Activated CD8-positive, alpha-beta memory T cell treated with anti-CD3 and anti-CD28 coated beads, Interleukin-2, amount 50 U/mL, for 24 hours (primary cell): Measurements from ENCODE around the gene APOM.

Source experiments
- DNase-seq: peaks from one replicate; pipeline ENCODE4 v3.0.0-alpha.2; 2020; ENCODE audit errors: extremely low read depth

APOM gene

DNA sequence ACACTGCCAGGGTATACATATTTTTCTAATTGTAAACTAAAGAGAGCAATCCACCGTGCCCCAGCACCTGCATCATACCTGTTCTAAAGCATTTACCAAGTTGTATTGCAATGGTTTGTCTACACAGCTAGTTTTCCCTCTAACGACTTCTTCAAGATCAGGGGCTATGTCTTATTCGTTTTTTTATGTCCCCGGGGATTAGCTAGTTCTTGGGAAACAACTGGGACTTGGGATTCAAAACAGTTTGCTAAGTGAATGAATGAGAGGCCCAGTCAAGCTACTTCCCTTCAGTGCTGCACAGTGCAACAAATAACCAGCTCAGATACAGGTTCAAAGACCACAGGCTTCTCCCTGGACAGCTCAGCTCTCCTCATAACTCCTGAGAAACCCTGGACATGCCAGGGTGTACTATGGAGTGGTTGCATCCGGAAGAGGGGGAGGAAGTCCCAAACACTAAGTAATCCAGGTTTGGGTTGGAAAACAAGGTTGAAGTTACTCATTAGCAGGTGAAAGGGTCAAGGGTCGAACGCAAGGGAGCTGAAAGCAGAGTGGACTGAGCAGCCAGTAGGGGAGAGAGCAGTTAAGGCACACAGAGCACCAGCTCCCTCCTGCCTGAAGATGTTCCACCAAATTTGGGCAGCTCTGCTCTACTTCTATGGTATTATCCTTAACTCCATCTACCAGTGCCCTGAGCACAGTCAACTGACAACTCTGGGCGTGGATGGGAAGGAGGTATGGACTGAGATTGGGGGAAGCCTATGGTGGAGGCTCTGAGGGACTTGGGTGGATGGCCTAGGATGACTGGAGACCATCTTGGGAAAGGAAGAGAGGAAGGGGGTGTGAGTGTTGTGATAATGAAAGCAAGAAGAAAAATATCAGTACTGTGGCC is at the start of gene APOM:
APOM (plus strand) TSS at position 546 of the 889 bp plus-strand sequence; CDS start at position 619, 73 bp downstream.
- DNase-seq, result no peak

DNA sequence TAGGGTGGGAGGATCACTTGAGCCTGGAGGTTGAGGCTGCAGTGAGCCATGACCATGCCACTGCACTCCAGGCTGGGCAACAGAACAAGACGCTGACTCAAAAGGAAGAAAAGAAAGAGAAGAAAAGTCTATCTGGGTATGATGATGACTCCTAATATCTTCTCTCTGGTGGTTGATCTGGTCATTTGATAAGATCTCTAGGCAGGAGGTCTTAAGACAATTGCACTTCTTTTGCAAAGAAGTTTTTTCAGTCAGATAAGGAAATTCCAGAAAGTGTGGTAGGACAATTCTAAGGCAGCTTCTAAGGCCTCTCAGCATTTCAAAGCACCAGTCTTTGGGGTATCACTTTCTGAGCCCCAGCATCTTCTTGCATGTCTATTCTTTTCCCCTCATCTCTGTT is 48.4 kb upstream of the APOM start:
- DNase-seq, result no peak

DNA sequence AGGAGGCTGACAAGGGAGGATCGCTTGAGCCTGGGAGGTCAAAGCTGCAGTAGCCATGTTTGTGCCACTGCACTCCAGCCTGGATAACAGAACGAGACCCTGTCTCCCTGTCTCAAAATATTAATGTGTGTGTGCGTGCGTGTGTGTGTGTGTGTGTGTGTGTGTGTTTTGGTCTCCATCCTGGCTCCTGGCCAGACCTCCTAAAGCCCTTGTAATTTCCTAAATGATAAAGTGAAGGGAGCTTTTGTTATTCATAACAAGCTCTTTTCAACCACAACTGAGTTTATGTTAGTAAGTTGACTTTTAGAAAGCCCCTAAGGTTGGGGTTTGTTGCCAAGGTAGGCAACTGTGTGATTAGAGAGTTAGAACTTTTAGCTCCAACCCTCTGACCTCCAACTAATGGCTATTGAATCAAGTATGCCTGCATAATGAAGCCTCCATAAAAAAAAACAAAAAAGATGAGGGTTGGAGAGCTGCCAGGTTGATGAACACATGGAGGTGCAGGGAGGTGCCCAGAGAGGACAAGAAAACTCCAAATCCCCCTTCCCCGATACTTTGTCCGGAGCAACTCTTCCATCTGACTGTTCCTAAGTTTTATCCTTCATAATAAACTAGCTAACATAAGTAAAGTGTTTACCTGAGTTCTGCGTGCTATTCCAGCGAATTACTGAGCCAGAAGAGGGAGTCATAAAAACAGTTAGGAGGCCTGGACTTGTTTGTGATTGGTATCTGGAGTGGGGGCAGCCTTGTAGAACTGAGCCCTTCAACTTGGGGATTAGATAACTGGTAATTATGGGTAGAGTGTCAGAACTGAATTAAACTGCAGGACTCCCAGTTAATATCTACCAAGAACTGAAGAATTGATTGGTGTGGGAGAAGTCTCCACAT is 45.9 kb upstream of the APOM start:
- no peak for DNase-seq

DNA sequence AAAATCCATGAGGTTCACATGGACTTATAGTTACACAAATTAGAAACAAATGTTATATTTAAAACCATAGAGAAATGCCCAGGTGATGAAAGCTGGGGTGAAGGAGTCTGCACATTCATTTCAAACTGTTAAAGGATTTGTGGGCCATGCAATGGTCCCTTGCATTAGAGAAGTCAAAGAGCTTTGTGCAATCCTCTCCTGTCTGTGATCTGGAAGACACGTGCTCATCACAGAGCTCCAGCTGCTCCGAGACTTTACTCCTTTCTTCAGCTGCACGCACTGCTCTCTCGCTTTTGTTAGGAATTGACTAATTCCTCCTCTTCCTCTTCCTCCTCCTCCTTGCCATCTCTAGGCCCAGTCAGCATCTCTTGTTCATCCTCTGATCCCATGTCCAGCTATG is 44.7 kb upstream of the APOM start:
- no peak for DNase-seq

DNA sequence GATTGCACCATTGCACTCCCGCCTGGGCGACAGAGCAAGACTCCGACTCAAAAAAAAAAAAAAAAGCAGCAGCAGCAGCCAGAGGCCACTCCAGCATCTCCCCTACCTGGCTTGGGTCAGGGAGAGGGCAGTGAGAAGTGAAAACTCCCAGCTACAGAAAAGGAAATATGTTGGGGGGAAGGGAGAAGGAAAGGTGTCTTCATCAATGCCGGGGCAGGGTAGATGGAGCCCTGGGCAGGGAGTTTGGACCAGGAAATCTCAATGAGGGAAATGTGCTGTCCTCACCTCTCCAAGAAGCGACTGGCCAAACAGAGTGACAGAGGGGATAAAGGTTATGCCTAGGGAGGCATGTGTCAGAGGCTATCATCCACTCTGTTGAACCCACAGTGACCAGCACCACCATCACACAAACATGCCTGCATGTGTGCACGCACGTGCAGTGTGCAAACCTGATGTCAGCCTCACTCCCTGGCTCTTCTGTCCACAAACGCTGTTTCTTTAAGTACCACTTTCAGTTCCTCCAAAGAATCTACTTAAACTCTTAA is 41.5 kb upstream of the APOM start:
- no peak for DNase-seq

DNA sequence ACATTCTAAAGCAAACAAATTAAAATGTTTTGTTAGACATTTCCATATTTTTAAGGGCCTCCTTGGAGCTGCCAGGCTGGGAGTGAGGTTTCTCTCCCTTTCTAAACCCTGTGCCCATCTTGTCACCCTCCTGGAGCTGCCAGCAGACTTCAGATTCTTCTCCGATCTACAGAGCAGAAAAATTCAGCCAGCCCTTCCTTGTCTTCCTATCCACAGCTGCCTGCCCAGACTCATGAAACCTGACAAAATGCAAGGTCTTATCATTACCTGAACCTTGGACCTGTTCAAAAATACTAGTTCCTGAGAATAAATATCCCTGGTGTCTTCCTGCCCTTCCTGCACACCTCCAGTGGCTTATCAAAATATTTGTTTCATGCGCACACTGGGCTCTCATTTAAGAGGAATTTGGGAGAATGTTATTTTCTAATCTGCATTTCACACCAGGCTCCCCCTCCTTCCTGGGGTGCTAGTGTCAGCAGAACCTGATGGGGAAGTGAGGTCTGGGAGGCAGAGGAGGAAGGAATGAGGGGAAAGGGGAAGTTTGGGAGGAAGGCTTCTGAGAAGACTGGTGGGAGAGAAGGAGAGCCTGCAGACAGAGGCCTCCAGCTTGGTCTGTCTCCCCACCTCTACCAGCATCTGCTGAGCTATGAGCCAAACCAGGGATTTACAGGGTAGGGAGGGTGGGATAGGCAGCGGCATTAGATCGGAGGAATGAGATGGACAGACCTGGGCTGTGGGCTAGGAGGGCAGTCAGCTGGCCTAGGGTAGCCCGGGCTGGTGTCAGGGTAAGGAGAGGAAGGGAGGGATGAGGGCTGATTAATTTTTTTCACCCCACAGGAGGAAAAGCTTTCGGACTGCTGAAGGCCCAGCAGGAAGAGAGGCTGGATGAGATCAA is 40.8 kb upstream of the APOM start, which contains the start of gene AIF1:
AIF1 (plus strand) TSS at position 551 of the 895 bp plus-strand sequence; CDS start at position 647, 96 bp downstream.
- DNase-seq, result no peak

DNA sequence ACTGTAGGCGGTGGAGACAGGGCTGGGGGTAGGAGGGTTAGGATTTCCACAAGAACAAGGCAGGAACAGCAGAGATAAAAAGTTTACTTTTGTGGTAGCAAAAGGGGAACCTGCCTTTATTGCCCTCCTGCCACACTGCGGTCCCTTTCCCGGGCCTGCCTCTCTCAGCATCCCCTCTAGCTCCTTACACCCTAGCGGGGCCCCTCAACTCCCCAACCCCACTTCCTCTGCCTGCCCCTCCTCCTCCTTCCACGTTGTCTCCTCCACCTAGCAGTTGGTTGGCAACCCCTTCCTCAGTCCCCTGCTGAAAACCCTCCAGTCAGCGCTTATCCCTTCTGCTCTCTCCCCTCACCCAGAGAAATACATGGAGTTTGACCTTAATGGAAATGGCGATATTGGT is 39.9 kb upstream of the APOM start:
- DNase-seq, result no peak

DNA sequence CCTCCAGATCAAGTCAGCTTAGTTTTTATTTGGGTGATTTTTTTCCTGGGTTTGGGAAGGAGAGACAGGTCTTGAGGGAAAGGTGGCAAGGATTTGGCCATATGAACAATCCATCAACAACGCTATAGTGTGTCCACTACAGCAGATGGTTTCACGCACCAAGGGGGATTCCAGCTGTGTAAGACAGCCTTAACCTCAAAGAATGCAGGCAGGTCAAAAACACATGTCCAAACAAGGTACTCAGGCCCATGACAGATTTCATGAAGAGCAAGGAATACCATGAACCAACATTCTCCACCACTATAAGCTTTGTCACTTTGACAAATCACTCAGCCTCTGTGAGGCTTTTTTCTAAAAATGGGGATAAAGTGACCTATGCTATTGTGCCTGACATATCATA is 38.7 kb upstream of the APOM start:
- no peak for DNase-seq

DNA sequence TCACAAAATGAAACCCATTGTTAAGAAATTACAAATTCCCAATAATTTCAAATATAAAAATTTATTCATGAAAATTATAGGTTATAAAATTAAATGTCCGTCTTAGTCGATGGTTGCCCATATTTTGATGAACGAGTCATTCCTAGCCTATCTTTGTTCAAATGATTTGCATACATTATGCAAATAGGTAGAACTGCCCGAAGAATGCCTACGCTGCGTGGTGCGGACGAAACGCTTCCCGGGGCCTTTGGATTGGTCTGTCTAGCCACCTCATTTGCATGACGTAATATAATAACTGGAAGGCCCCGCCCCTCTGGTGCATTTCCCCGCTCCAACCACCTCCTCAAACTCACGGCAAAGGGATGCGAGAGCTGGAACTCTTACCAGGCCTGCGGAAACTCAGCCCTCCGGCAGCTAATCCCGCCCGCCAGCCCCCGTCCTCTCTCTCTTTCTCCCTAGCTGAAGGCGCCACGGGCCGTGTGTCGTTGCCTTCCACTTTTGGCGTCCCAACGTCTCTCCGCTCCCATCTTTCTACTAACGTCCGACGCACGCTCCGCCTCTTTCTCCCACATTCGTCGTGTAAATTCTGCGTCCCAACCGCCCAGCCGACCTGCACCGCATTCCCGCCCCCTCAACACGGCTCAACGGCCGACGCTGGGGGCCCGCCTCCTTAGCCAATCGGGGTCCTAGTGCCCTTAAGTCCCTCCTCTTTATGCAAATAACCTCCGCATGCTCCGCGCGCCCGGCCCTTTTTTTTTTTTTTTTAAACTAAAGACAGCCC is 35.7 kb upstream of the APOM start:
- peak; percentile 92 for DNase-seq

DNA sequence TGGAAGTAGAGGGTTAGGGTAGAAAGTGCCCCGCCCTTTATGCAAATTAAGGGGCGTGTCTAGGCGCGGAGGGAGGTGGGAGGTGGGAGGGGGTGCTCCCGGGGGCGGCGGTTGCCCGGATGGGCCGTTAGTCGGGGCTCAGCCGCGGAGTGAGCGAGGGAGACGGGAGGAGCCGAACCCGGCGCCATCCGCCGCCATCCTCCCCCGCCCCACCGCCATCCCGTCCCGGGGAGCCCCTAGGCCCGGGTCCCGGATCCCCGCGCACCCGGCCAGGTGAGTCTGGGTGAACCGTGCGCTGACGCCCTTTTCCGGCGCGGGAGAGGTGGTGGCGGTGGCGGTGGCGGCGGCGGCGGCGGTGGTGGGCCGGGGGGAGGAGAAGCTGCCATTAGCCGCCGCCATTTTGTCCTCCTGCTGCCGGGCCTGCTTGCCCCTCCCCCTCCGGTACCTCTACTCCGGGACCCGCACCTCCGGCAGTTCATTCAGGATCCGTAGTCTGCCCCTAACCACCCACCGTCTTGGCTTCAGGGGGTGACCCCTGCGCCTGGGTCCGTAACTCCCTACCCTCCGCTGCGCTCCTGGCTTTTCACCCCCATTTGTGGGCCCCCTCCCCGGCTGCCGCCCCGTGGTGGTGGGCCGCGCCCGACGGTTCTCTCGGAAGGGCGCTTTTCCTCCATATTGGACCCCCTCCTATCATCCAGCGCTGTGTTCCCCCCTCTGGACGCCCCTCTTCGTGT is 34.9 kb upstream of the APOM start, which contains the start of gene PRRC2A:
PRRC2A (plus strand) TSS at position 130 of the 734 bp plus-strand sequence. CDS start 2,075 bp downstream, outside the sequence.
- DNase-seq, result peak; percentile 45

DNA sequence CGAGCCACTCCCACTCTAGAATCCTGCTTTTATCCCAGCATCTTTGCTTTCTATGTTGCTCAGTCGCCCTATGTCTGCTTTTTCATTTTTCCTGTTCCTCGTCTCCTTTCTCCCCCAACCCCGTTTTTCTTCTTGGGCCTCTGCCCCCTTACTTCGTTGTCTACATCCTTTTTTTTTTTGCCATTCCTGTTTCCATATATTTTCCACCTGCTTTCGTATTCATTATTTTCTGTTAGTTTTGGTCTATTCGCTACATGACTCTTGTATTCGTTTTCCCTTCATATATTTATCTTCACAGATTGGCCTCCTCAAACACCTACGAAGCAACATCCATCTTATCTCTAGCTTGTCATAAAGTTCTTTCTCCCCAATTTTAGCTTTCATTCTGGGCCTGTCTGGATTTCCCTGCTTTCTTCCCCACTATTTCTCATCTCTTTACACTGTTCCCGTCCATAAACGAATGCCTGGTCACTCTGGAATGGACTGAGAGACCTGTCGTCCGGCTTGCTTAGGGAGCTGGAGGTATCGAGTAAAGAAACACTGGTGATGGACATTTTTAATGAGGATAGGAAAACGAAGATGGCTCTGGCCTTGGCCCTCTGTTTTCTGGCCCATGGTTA is 34.3 kb upstream of the APOM start:
- no peak for DNase-seq

DNA sequence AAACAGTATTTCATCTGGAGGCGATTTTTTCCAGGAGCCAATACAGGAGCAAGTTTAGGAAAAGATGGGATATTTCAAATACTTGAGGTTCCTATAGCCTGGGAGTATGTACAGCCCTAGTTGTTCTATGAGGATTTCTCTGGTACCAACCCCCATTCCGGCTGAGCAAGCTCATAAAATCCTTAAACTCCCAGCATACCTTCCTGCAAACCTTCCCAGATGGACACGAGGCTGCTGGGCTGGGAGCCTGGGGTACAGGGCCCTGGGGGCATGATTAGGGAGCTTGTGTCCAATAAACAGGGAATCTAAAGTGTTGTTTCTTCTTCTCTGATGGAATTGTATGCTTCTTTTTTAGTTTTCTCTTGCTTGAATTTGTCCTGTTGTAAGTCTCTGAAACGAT is 33.7 kb upstream of the APOM start:
- no peak for DNase-seq

DNA sequence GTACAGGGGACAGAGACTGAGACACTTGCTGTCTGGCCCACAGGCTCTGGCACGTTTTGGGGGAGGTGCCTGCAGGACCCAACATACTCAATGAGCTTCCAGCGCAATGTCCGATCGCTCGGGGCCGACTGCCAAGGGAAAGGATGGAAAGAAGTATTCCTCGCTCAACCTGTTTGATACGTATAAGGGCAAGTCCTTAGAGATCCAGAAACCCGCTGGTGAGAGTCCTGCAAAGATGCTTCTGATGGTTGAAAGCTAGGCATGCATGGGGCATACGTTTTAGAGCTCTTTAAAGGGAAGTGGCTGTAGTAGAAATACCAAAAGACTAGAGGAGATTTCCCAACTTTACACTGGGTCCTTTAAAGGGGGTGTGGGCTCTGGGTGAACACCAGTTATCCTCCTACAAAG is 33.0 kb upstream of the APOM start:
- no peak for DNase-seq

DNA sequence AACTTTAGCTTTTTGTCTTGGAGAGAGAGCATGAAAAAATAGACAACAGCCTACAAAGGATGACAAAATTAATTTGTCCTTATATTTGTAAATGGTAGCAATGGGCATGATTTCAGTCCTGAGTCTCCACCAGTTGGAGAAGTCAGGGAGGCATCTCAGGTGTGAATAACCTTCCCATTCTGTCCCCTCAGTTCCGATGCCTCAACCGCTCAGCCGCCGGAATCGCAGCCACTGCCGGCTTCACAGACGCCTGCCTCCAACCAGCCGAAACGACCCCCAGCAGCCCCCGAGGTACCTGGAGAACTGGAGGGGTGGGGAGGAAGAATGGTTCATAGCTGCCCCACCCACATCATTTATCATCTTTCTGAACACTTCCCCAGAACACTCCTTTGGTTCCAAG is 31.6 kb upstream of the APOM start:
- no peak for DNase-seq

DNA sequence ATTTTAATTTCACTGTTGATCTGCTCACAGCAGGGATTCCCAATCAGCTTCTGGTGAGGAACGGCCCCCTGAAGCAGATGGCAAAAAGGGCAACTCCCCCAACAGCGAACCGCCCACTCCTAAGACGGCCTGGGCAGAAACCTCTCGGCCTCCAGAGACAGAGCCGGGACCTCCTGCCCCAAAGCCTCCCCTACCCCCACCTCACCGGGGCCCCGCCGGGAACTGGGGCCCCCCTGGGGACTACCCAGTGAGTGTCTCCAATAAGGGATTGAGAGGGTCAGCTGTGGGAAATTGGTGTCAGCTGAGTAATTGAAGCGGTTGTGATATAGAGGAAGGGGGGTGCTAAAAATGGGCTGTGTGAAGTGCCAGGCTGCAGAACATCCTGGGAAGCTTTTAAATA is 28.7 kb upstream of the APOM start:
- no peak for DNase-seq

DNA sequence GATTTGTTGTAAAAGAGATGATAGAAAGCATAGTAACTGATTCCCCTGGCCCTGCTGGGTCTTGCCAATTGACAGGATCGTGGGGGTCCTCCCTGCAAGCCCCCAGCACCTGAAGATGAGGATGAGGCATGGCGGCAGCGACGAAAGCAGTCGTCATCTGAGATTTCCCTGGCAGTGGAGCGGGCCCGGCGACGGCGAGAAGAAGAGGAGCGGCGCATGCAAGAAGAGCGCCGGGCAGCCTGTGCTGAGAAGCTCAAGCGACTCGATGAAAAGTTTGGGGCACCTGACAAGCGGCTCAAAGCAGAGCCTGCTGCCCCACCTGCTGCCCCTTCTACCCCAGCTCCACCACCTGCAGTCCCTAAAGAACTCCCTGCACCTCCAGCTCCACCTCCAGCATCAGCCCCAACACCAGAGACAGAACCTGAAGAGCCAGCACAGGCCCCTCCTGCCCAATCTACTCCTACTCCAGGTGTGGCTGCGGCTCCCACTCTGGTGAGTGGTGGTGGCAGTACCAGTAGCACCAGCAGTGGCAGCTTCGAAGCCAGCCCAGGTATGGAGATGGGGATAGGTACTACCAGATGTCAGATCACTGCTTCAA is 27.9 kb upstream of the APOM start:
- no peak for DNase-seq

DNA sequence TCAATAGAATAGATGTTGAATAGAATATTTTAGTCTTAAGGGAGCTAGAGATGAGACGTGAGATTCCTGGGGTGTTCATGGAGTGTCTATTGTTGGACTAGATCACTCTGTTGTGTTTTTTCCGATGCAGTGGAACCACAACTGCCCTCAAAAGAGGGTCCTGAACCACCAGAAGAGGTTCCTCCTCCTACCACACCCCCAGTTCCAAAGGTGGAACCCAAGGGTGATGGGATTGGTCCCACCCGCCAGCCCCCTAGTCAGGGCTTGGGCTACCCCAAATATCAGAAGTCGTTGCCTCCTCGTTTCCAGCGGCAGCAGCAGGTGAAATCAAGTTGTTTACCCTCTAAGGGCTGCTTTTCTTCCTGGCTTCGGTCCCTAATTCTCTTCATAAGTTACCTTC is 26.7 kb upstream of the APOM start:
- DNase-seq, result no peak

DNA sequence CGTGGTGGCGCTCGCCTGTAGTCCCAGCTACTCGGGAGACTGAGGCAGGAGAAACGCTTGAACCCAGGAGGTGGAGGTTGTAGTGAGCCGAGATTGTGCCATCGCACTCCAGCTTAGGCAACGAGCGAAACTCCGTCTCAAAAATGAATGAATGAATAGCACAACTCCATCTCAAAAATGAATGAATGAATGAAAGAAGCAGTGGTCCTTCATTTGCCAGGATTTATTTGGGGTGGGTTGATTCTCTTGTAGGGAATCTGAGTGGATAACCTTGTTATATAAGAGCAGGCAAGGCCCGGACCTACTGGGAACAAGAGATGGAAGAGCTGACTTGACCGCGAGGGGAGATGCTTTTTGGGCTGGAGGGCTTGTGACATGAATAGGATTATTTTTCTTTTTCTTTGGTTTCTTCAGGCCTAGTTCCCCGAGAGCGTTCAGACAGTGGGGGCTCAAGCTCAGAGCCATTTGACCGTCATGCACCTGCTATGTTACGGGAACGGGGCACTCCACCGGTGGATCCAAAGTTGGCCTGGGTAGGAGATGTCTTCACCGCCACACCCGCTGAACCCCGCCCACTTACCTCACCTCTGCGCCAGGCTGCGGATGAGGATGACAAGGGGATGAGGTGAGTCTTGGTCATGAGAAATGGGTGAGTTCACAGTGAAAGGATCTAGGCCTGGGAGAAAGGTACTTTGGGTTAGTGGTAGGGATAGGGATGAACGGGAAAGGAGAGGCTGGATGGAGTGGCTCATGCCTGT is 25.3 kb upstream of the APOM start:
- DNase-seq, result no peak
